CD4-positive, alpha-beta T cell treated with Interleukin-12 subunit alpha and Interleukin-12 subunit beta, for 1 hour (primary cell): ENCODE results near the gene ASXL2.
"Not testable (repeated sequence)": the region's sequence is repeated elsewhere in the genome, so short reads cannot be mapped to it uniquely, and the experiment has no call there.

Source experiments
- DNase-seq: peaks from one replicate; pipeline ENCODE4 v3.0.0-alpha.2; 2020

ASXL2 gene

GRCh38 chr2:25728559-25728958 lies 149.7 kb downstream of the ASXL2 start:
- no peak for DNase-seq

- no peak for DNase-seq
These were observed 151.8 kb downstream of the ASXL2 start for GRCh38 chr2:25726522-25726921.

GRCh38 chr2:25725877-25726276 lies 152.4 kb downstream of the ASXL2 start:
- DNase-seq: no peak

- DNase-seq: no peak
These were observed 153.5 kb downstream of the ASXL2 start for GRCh38 chr2:25724756-25725155.

GRCh38 chr2:25722224-25722623 lies 156.1 kb downstream of the ASXL2 start:
- no peak for DNase-seq

GRCh38 chr2:25720575-25720974 lies 157.7 kb downstream of the ASXL2 start:
- no peak for DNase-seq

- DNase-seq: no peak
These were observed 163.5 kb downstream of the ASXL2 start for GRCh38 chr2:25714740-25715139.

- no peak for DNase-seq
These were observed 165.8 kb downstream of the ASXL2 start for GRCh38 chr2:25712455-25712854.

- no peak for DNase-seq
These were observed 166.5 kb downstream of the ASXL2 start for GRCh38 chr2:25711675-25712354.

GRCh38 chr2:25710750-25711149 lies 167.5 kb downstream of the ASXL2 start:
- no peak for DNase-seq

- no peak for DNase-seq
These were observed 168.9 kb downstream of the ASXL2 start for GRCh38 chr2:25709349-25709748.

- DNase-seq: no peak
These were observed 170.2 kb downstream of the ASXL2 start for GRCh38 chr2:25707927-25708590.

GRCh38 chr2:25705575-25705974 lies 172.7 kb downstream of the ASXL2 start:
- not testable (repeated sequence) for DNase-seq

- no peak for DNase-seq
These were observed 176.5 kb downstream of the ASXL2 start for GRCh38 chr2:25701801-25702200.

GRCh38 chr2:25700221-25700660 lies 178.0 kb downstream of the ASXL2 start:
- peak; percentile 49 for DNase-seq

GRCh38 chr2:25699216-25699615 lies 179.1 kb downstream of the ASXL2 start:
- no peak for DNase-seq

- no peak for DNase-seq
These were observed 179.5 kb downstream of the ASXL2 start for GRCh38 chr2:25698752-25699151.

GRCh38 chr2:25697559-25698341 lies 180.5 kb downstream of the ASXL2 start:
- no peak for DNase-seq

GRCh38 chr2:25692737-25693445 lies 185.4 kb downstream of the ASXL2 start:
- no peak for DNase-seq

GRCh38 chr2:25692143-25692542 lies 186.1 kb downstream of the ASXL2 start:
- DNase-seq: no peak

GRCh38 chr2:25690058-25690457 lies 188.2 kb downstream of the ASXL2 start:
- DNase-seq: no peak

- DNase-seq: no peak
These were observed 190.1 kb downstream of the ASXL2 start for GRCh38 chr2:25688236-25688635.

GRCh38 chr2:25685741-25686140 lies 192.5 kb downstream of the ASXL2 start:
- no peak for DNase-seq
